Stimulated activated CD4-positive, alpha-beta T cell treated with anti-CD3 and anti-CD28 coated beads, Interleukin-4, amount 100 ng/mL, for 1 hour (primary cell): Measurements from ENCODE around the gene RPS18.
"Not testable (repeated sequence)": the region's sequence is repeated elsewhere in the genome, so short reads cannot be mapped to it uniquely, and the experiment has no call there.

Experiments used
- DNase-seq: peaks from one replicate; pipeline ENCODE4 v3.0.0-alpha.2; 2020

RPS18 gene

GRCh38 chr6:33273129-33273923 is 1.5 kb downstream of the RPS18 start:
- no peak for DNase-seq

GRCh38 chr6:33273924-33274902 is 2.3 kb downstream of the RPS18 start:
- DNase-seq: no peak

GRCh38 chr6:33275795-33276580 is 4.1 kb downstream of the RPS18 start:
- DNase-seq: not testable (repeated sequence)

- no peak for DNase-seq
Observed at GRCh38 chr6:33276581-33276863, 4.6 kb downstream of the RPS18 start.

GRCh38 chr6:33276864-33277662 is 5.2 kb downstream of the RPS18 start, which contains the start of gene B3GALT4:
TSS of gene B3GALT4 (plus strand) at chr6:33277123. CDS start at chr6:33277420, 297 bp downstream.
- peak; percentile 76 for DNase-seq

- DNase-seq: peak; percentile 35
Observed at GRCh38 chr6:33277663-33278391, 6.0 kb downstream of the RPS18 start.

- DNase-seq: no peak
Observed at GRCh38 chr6:33278392-33278741, 6.5 kb downstream of the RPS18 start.

- DNase-seq: no peak
Observed at GRCh38 chr6:33278810-33279209, 6.9 kb downstream of the RPS18 start.

GRCh38 chr6:33279257-33279695 is 7.4 kb downstream of the RPS18 start:
- no peak for DNase-seq

GRCh38 chr6:33279971-33280511 is 8.2 kb downstream of the RPS18 start:
- DNase-seq: no peak

GRCh38 chr6:33280539-33280938 is 8.7 kb downstream of the RPS18 start:
- DNase-seq: no peak

- not testable (repeated sequence) for DNase-seq
Observed at GRCh38 chr6:33285214-33285613, 13.3 kb downstream of the RPS18 start.

- no peak for DNase-seq
Observed at GRCh38 chr6:33286946-33287914, 15.4 kb downstream of the RPS18 start.

GRCh38 chr6:33288141-33288920 is 16.5 kb downstream of the RPS18 start:
- no peak for DNase-seq

- DNase-seq: peak; percentile 74
Observed at GRCh38 chr6:33288921-33289783, 17.3 kb downstream of the RPS18 start, which contains the start of the genes PFDN6 and WDR46. TSS of gene PFDN6 (plus strand) at chr6:33289601. CDS start at chr6:33289857, 256 bp downstream. TSS of gene WDR46 (minus strand) at chr6:33289239. CDS start at chr6:33289170, 69 bp downstream.

- DNase-seq: no peak
Observed at GRCh38 chr6:33289784-33290315, 18.0 kb downstream of the RPS18 start.

GRCh38 chr6:33290459-33290858 is 18.6 kb downstream of the RPS18 start:
- no peak for DNase-seq
